Endothelial cell of umbilical vein (primary cell): ENCODE data around the gene SLC1A3. TPM values are rescaled to one million over a fixed set of nuclear protein-coding genes. Genes with fewer than 3 reads are reported as not detected.

Experiments used
- BruUV-seq: library from RNA; stranded (reverse); fragments of 400-500 nt; replicated peaks from 2 replicates; lab custom pipeline; 2021; lab: Mats Ljungman, UMichigan
- CTCF ChIA-PET: fragments of 300-600, 350-600 bp; sonication (Branson Sonifier 250); formaldehyde crosslinking; loops from one replicate; lab custom pipeline; 2021; ENCODE audit warnings: antibody characterized with exemption, inconsistent platforms; lab: Charles Lee
- POLR2A ChIA-PET: fragments of 300-600, 350-600 bp; sonication (Branson Sonifier 250); formaldehyde crosslinking; loops from one replicate; lab custom pipeline; 2021; ENCODE audit warnings: antibody characterized with exemption, inconsistent platforms; lab: Charles Lee
- DNase-seq: peaks from one replicate; pipeline ENCODE4 v3.0.0-alpha.2; 2011; ENCODE audit warnings: low read depth, low spot score
- FAIRE-seq: peaks from 2 replicates; lab custom pipeline; 2011; peaks lifted over from hg19 to GRCh38; lab: Jason Lieb, UNC
- H2AFZ ChIP-seq: 2 replicates; pipeline ENCODE4 v1.6.0; 2012; ENCODE audit warnings: low read depth, low read length, control low read depth, inconsistent platforms
- H3K27ac ChIP-seq: 2 replicates; pipeline ENCODE4 v1.5.1; 2011; ENCODE audit warnings: low read depth, mild to moderate bottlenecking, control low read depth, low read length, moderate library complexity; ENCODE audit not compliant: insufficient read depth
- H3K27me3 ChIP-seq, 2 experiments: 2 replicates each; pipeline versions ENCODE4 v1.6.0 to v1.6.1; 2011; ENCODE audit warnings: low read length in 2 of 2, mixed read lengths in 1 of 2; ENCODE audit not compliant: control insufficient read depth in 2 of 2, insufficient read depth in 2 of 2
- H3K36me3 ChIP-seq, 2 experiments: 2 replicates in 1 of 2; 3 replicates in 1 of 2; pipeline ENCODE4 v1.5.1; 2011; ENCODE audit warnings: low read length in 2 of 2, mild to moderate bottlenecking in 1 of 2, moderate library complexity in 1 of 2; ENCODE audit not compliant: control insufficient read depth in 2 of 2, insufficient read depth in 2 of 2; ENCODE audit errors: extremely low read depth in 1 of 2
- H3K4me1 ChIP-seq: 3 replicates; pipeline ENCODE4 v1.5.1; 2011; ENCODE audit warnings: mild to moderate bottlenecking, low read length; ENCODE audit not compliant: control insufficient read depth, insufficient read depth; ENCODE audit errors: extremely low read depth
- H3K4me2 ChIP-seq: 2 replicates; pipeline ENCODE4 v1.6.1; 2011; ENCODE audit warnings: low read length, control low read depth, mixed read lengths; ENCODE audit not compliant: insufficient read depth
- H3K4me3 ChIP-seq, 3 experiments: fragments of 200-600 bp in 1 of 3; sonication (generic), shearing (Covaris generic) in 1 of 3; replicated peaks in 1 of 3; 2 replicates each; pipeline ENCODE4 v1.5.1; 2011 to 2016; ENCODE audit warnings: control low read depth in 3 of 3, low read length in 3 of 3, mild to moderate bottlenecking in 2 of 3, inconsistent platforms in 1 of 3, low read depth in 1 of 3, moderate library complexity in 1 of 3; ENCODE audit not compliant: insufficient read depth in 1 of 3
- H3K79me2 ChIP-seq: 2 replicates; pipeline ENCODE4 v1.6.0; 2012; ENCODE audit warnings: low read length, inconsistent platforms; ENCODE audit not compliant: control insufficient read depth, insufficient read depth
- H3K9ac ChIP-seq: replicated peaks from 2 replicates; pipeline ENCODE3; 2011; ENCODE audit warnings: low read length, control low read depth; ENCODE audit not compliant: insufficient read depth; ENCODE audit errors: extremely low read depth
- H3K9me1 ChIP-seq: replicated peaks from 3 replicates; pipeline ENCODE4 v1.6.0; 2011; ENCODE audit warnings: mild to moderate bottlenecking, low read length; ENCODE audit not compliant: control insufficient read depth, insufficient read depth; ENCODE audit errors: extremely low read depth
- H3K9me3 ChIP-seq: replicated peaks from 2 replicates; pipeline ENCODE4 v1.5.1; 2012; ENCODE audit warnings: low read length, inconsistent platforms; ENCODE audit not compliant: control insufficient read depth, insufficient read depth
- H4K20me1 ChIP-seq: replicated peaks from 2 replicates; pipeline ENCODE3; 2011; ENCODE audit warnings: mild to moderate bottlenecking, low read length; ENCODE audit not compliant: control insufficient read depth, insufficient read depth; ENCODE audit errors: extremely low read depth
- EZH2 ChIP-seq: IDR thresholded peaks from 2 replicates; pipeline ENCODE4 v1.6.1; 2012; ENCODE audit warnings: borderline replicate concordance, low read depth, mild to moderate bottlenecking, moderate library complexity, low read length, inconsistent platforms; ENCODE audit not compliant: severe bottlenecking
- FOS ChIP-seq: IDR thresholded peaks from 2 replicates; pipeline ENCODE4 v1.6.1; 2011; ENCODE audit warnings: mild to moderate bottlenecking, low read length, moderate library complexity, borderline replicate concordance; ENCODE audit not compliant: insufficient read depth
- dilution Hi-C: fragments of 300-500 bp; cut with MboI; formaldehyde crosslinking; loops from one replicate; pipeline ENCODE4 v1.15.0; 2019; ENCODE audit warnings: low sequenced_read_pairs; ENCODE audit not compliant: extremely low pct_ligation_motif_present
- intact Hi-C: fragments of 100-400 bp; cut with micrococcal nuclease; formaldehyde crosslinking; loops from one replicate; pipeline ENCODE4 v1.10.0; 2022
- polyA plus RNA-seq, 4 experiments: library from polyadenylated mRNA; depleted of rRNA in 3 of 4; stranded (reverse) in 3 of 4; unstranded in 1 of 4; fragments of >200 nt; gene quantifications; 2 replicates each; pipeline versions ENCODE4 v1.2.1 to v1.2.3, GENCODE V29; 2011 to 2012; ENCODE audit warnings: missing spikeins in 1 of 4
- total RNA-seq: library from RNA; stranded (reverse); gene quantifications from 2 replicates; pipeline ENCODE4 v1.2.3, GENCODE V29; 2021
- TF ChIP-seq, protein P1 (sequence below), 2 donors: IDR thresholded peaks; 1 replicate in 1 of 2; 2 replicates in 1 of 2; pipeline ENCODE4 v1.5.1; 2011; ENCODE audit warnings: low read length in 2 of 2, mild to moderate bottlenecking in 2 of 2, moderate library complexity in 2 of 2, control low read depth in 1 of 2, inconsistent platforms in 1 of 2, low read depth in 1 of 2; ENCODE audit not compliant: insufficient read depth in 1 of 2; ENCODE audit errors: extremely low read depth in 1 of 2

SLC1A3 gene
- total and polyA plus RNA-seq, 2 donors (not counting 3 experiments of a cell fraction or from before 2014, with no cell fraction given), result 0.36 TPM; not detected in 1

DNA sequence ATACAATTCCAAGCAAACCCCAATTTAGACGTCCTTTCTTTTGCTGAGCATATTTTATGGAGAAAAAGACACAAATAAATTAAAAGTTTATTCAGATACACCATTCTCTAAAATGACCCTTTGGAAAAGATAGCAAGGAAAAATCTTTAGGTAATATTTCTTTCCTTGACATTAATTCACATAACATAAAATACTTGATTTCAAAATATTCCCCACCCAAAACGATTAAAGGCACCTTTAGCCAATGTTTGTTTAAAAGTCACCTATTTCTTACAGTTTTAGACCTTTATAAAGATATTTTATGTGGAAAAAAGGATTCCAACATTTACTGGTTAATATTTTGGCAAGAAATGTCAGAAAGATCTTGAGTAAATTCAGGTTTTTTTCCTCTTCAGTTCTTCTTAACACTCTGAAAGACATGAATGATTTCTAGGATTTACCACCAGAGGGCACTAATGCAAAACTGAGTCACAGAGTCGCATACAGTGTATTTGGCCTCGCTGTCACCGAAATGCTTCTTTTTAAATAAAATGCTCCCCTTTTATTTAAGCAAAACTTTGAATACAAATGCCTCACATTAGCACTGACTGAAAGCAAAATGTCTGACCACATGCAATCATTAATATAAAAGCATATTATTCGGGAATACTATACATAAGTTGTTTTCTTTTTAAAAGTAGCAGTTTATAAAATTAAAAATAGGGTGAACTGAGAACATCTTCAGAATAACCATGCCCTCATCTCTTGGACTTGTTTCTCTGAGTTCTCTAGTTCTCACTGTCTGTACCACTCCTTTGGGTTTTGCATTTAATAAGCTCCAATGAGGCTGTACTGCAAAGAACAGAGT lies 122.5 kb downstream of the SLC1A3 start:
- Histone ChIP-seq H3K9me1 (no peaks in the 10 kb centered on the region), H3K27me3 (peaks cover 0 to 3% of the 10 kb centered on the region in 2 experiments), H3K4me3 (no peak overlapping the region), H3K36me3 (no peaks in the 10 kb centered on the region), H3K79me2 (no peaks in the 10 kb centered on the region), H3K9ac (no peak overlapping the region), H3K4me1 (no peaks in the 10 kb centered on the region), H3K27ac (no peak overlapping the region), H3K4me2 (no peak overlapping the region), H2AFZ (no peak overlapping the region), H4K20me1 (no peaks in the 10 kb centered on the region), H3K9me3 (no peaks in the 10 kb centered on the region)
- intact Hi-C loops (no loop called here), dilution Hi-C loops (no loop called here)
- BruUV-seq, result no TSS peak
- TF ChIP-seq EZH2 (no peak), FOS (peak; percentile 14)
- TF ChIP-seq, protein P1, sequence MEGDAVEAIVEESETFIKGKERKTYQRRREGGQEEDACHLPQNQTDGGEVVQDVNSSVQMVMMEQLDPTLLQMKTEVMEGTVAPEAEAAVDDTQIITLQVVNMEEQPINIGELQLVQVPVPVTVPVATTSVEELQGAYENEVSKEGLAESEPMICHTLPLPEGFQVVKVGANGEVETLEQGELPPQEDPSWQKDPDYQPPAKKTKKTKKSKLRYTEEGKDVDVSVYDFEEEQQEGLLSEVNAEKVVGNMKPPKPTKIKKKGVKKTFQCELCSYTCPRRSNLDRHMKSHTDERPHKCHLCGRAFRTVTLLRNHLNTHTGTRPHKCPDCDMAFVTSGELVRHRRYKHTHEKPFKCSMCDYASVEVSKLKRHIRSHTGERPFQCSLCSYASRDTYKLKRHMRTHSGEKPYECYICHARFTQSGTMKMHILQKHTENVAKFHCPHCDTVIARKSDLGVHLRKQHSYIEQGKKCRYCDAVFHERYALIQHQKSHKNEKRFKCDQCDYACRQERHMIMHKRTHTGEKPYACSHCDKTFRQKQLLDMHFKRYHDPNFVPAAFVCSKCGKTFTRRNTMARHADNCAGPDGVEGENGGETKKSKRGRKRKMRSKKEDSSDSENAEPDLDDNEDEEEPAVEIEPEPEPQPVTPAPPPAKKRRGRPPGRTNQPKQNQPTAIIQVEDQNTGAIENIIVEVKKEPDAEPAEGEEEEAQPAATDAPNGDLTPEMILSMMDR (IDR thresholded peaks at IDR 0.05; ENCODE audit: extremely low read depth in 1 of 2, insufficient read depth in 1 of 2, low read depth in 1 of 2, low read length in 2 of 2), result peak; percentile 38 to 52
- peak; percentile 93 for FAIRE-seq
- POLR2A ChIA-PET, result no interaction called here
- CTCF ChIA-PET, result interaction anchor here (0.6 to 6.2 kb wide), 19 partner anchors 8 to 1342 kb away, joined by 3 to 47 read pairs (median 5); partner anchors contain the start of gene NIPBL
- DNase-seq, result peak; percentile 68
